CD14-positive monocyte (primary cell): ENCODE measurements around the gene SNX15. TPM values are rescaled to one million over a fixed set of nuclear protein-coding genes. Genes with fewer than 3 reads are reported as not detected.

Experiments used
- DNase-seq, 3 donors: peaks; one replicate each; pipeline ENCODE4 v3.0.0-alpha.2; 2011 to 2022
- H2AFZ ChIP-seq: 2 replicates; pipeline ENCODE4 v1.6.0; 2012; ENCODE audit warnings: mild to moderate bottlenecking, low read depth, low read length, inconsistent platforms; ENCODE audit not compliant: insufficient read depth, poor library complexity, severe bottlenecking
- H3K27ac ChIP-seq, 2 donors: 1 replicate in 1 of 2; 2 replicates in 1 of 2; pipeline ENCODE4 v1.5.1; 2012 to 2013; ENCODE audit warnings: low read length in 2 of 2, control low read depth in 1 of 2, inconsistent platforms in 1 of 2, low read depth in 1 of 2, mild to moderate bottlenecking in 1 of 2
- H3K27me3 ChIP-seq, 2 donors: one replicate each; pipeline versions ENCODE4 v1.6.0 to v1.6.1; 2011 to 2013; ENCODE audit warnings: low read length in 2 of 2; ENCODE audit not compliant: control insufficient read depth in 2 of 2, insufficient read depth in 2 of 2
- H3K36me3 ChIP-seq, 2 donors: replicated peaks in 1 of 2; 1 replicate in 1 of 2; 2 replicates in 1 of 2; pipeline versions ENCODE4 v1.5.1 to v1.6.1; 2012 to 2013; ENCODE audit warnings: low read length in 2 of 2, control low read depth in 1 of 2, inconsistent platforms in 1 of 2, mild to moderate bottlenecking in 1 of 2; ENCODE audit not compliant: insufficient read depth in 2 of 2, control insufficient read depth in 1 of 2
- H3K4me1 ChIP-seq, 2 donors: 1 replicate in 1 of 2; 2 replicates in 1 of 2; pipeline versions ENCODE4 v1.5.1 to v1.6.1; 2012 to 2013; ENCODE audit warnings: low read length in 2 of 2, control low read depth in 1 of 2, inconsistent platforms in 1 of 2, mild to moderate bottlenecking in 1 of 2, moderate library complexity in 1 of 2; ENCODE audit not compliant: insufficient read depth in 2 of 2, control insufficient read depth in 1 of 2
- H3K4me2 ChIP-seq: replicated peaks from 2 replicates; pipeline ENCODE3; 2012; ENCODE audit warnings: low read length, moderate library complexity, mild to moderate bottlenecking; ENCODE audit not compliant: poor library complexity, severe bottlenecking; ENCODE audit errors: extremely low read depth
- H3K4me3 ChIP-seq, 3 experiments: fragments of 200-600 bp in 1 of 3; sonication (generic) in 1 of 3; replicated peaks in 1 of 3; 1 replicate in 2 of 3; 2 replicates in 1 of 3; pipeline ENCODE4 v1.5.1; 2011 to 2013; ENCODE audit warnings: low read length in 3 of 3, mild to moderate bottlenecking in 3 of 3, control low read depth in 2 of 3, low read depth in 2 of 3, inconsistent platforms in 1 of 3, moderate library complexity in 1 of 3
- H3K79me2 ChIP-seq: 2 replicates; pipeline ENCODE4 v1.6.0; 2012; ENCODE audit warnings: mild to moderate bottlenecking, control low read depth, inconsistent platforms, low read length, moderate library complexity; ENCODE audit not compliant: insufficient read depth
- H3K9ac ChIP-seq: 2 replicates; pipeline ENCODE4 v1.6.0; 2017; ENCODE audit warnings: low read length, mild to moderate bottlenecking; ENCODE audit not compliant: insufficient read depth, poor library complexity, severe bottlenecking
- H3K9me3 ChIP-seq, 2 donors: replicated peaks in 1 of 2; 1 replicate in 1 of 2; 2 replicates in 1 of 2; pipeline versions ENCODE4 v1.5.1 to v1.6.1; 2012 to 2013; ENCODE audit warnings: low read length in 2 of 2, control low read depth in 1 of 2; ENCODE audit not compliant: control insufficient read depth in 1 of 2, insufficient read depth in 1 of 2
- H4K20me1 ChIP-seq: 2 replicates; pipeline ENCODE4 v1.6.0; 2012; ENCODE audit warnings: mild to moderate bottlenecking, low read length, control low read depth, moderate library complexity; ENCODE audit not compliant: insufficient read depth
- H3K27ac Mint-ChIP-seq, 7 donors: one replicate each; pipeline ENCODE4 v1.8.0; 2020; ENCODE audit warnings: mild to moderate bottlenecking in 7 of 7, mixed read lengths in 7 of 7, moderate library complexity in 6 of 7, inconsistent platforms in 2 of 7
- H3K27me3 Mint-ChIP-seq, 3 donors: one replicate each; pipeline ENCODE4 v1.8.0; 2021 to 2022; ENCODE audit warnings: low read depth in 3 of 3, mild to moderate bottlenecking in 3 of 3, mixed read lengths in 3 of 3, moderate library complexity in 3 of 3, inconsistent platforms in 1 of 3
- H3K36me3 Mint-ChIP-seq, 2 donors: one replicate each; pipeline ENCODE4 v1.8.0; 2020; ENCODE audit warnings: mixed read lengths in 2 of 2, inconsistent platforms in 1 of 2, mild to moderate bottlenecking in 1 of 2
- H3K4me1 Mint-ChIP-seq: one replicate; pipeline ENCODE4 v1.8.0; 2020; ENCODE audit warnings: mild to moderate bottlenecking, mixed read lengths
- H3K4me3 Mint-ChIP-seq, 2 donors: one replicate each; pipeline ENCODE4 v1.8.0; 2020; ENCODE audit warnings: mild to moderate bottlenecking in 2 of 2, mixed read lengths in 2 of 2, moderate library complexity in 1 of 2
- H3K9me3 Mint-ChIP-seq, 7 donors: one replicate each; pipeline ENCODE4 v1.8.0; 2020 to 2022; ENCODE audit warnings: mixed read lengths in 7 of 7, mild to moderate bottlenecking in 6 of 7, moderate library complexity in 6 of 7, inconsistent platforms in 2 of 7
- WGBS: methylation state at CpG from one replicate; pipeline ENCODE4 v1.1.5; 2013; ENCODE audit warnings: missing lambda C conversion rate; ENCODE audit not compliant: insufficient coverage; 5-methylcytosine and 5-hydroxymethylcytosine counted together
- intact Hi-C, 2 donors: fragments of 100-400 bp; cut with micrococcal nuclease; formaldehyde crosslinking; loops; one replicate each; pipeline versions ENCODE4 v1.15.0 to v1.15.1; 2023
- polyA plus RNA-seq, 3 donors: library from polyadenylated mRNA; depleted of rRNA in 1 of 3; unstranded in 2 of 3; stranded (reverse) in 1 of 3; fragments of 300-500 nt in 2 of 3; fragments of >200 nt in 1 of 3; fragmentation: Illumina TruSeq in 2 of 3; gene quantifications; 1 replicate in 2 of 3; 2 replicates in 1 of 3; pipeline ENCODE4 v1.2.3, GENCODE V29; 2012 to 2021
- TF ChIP-seq, protein P1 (sequence below): fragments of 200-600 bp; IDR thresholded peaks from one replicate; pipeline ENCODE4 v1.8.0; 2022; ENCODE audit warnings: antibody characterized with exemption, mild to moderate bottlenecking

The SNX15 gene
- polyA plus RNA-seq, 3 donors: 16.2 to 26.7 (median 17.8) TPM

GRCh38 chr11:64990222-64990923 is 36.9 kb upstream of the SNX15 start:
- H4K20me1 ChIP-seq: no peaks in the 10 kb centered on the region
- H3K36me3 ChIP-seq: no peaks in the 10 kb centered on the region
- Mint-ChIP-seq H3K27ac (peak overlapping the region; percentile 79 to 91 (median 84)), H3K9me3 (peaks cover 0 to 2% (median 0%) of the 10 kb centered on the region in 7 donors), H3K4me3 (peak overlapping the region; percentile 75 to 91), H3K27me3 (peaks cover 2 to 5% (median 4%) of the 10 kb centered on the region in 3 donors), H3K4me1 (peaks cover 53% of the 10 kb centered on the region), H3K36me3 (peaks cover 21 to 32% of the 10 kb centered on the region in 2 donors)
- DNase-seq: peak; percentile 24 to 49 (median 40)
- intact Hi-C loops: no loop called here
- H2AFZ ChIP-seq: peak overlapping the region; percentile 41
- peak overlapping the region; percentile 69 for H3K4me2 ChIP-seq
- no peaks in the 10 kb centered on the region for H3K27me3 ChIP-seq
- TF ChIP-seq, protein P1, sequence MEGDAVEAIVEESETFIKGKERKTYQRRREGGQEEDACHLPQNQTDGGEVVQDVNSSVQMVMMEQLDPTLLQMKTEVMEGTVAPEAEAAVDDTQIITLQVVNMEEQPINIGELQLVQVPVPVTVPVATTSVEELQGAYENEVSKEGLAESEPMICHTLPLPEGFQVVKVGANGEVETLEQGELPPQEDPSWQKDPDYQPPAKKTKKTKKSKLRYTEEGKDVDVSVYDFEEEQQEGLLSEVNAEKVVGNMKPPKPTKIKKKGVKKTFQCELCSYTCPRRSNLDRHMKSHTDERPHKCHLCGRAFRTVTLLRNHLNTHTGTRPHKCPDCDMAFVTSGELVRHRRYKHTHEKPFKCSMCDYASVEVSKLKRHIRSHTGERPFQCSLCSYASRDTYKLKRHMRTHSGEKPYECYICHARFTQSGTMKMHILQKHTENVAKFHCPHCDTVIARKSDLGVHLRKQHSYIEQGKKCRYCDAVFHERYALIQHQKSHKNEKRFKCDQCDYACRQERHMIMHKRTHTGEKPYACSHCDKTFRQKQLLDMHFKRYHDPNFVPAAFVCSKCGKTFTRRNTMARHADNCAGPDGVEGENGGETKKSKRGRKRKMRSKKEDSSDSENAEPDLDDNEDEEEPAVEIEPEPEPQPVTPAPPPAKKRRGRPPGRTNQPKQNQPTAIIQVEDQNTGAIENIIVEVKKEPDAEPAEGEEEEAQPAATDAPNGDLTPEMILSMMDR: no peak
- 2% methylated on average over 8 of the region's 15 CpGs for WGBS
- H3K27ac ChIP-seq: peak overlapping the region; percentile 30 to 42
- peaks cover 45 to 48% of the 10 kb centered on the region in 2 donors for H3K4me1 ChIP-seq
- no peaks in the 10 kb centered on the region for H3K9me3 ChIP-seq
- no peak overlapping the region for H3K9ac ChIP-seq
- peak overlapping the region; percentile 17 to 71 (median 21) for H3K4me3 ChIP-seq
- H3K79me2 ChIP-seq: no peaks in the 10 kb centered on the region

- Histone ChIP-seq H3K4me2 (no peak overlapping the region), H4K20me1 (no peaks in the 10 kb centered on the region), H3K79me2 (no peaks in the 10 kb centered on the region), H3K4me1 (peaks cover 39 to 44% of the 10 kb centered on the region in 2 donors), H3K9ac (no peak overlapping the region), H3K27me3 (no peaks in the 10 kb centered on the region), H3K36me3 (no peaks in the 10 kb centered on the region), H3K9me3 (no peaks in the 10 kb centered on the region), H2AFZ (no peak overlapping the region), H3K4me3 (no peak overlapping the region), H3K27ac (no peak overlapping the region)
- peaks cover 56% of the 10 kb centered on the region for H3K4me1 Mint-ChIP-seq
- intact Hi-C loops: no loop called here
- H3K36me3 Mint-ChIP-seq: peaks cover 14 to 23% of the 10 kb centered on the region in 2 donors
- no peak overlapping the region for H3K27ac Mint-ChIP-seq
- DNase-seq: no peak
- TF ChIP-seq, protein P1: no peak
- H3K27me3 Mint-ChIP-seq: peaks cover 2 to 9% (median 3%) of the 10 kb centered on the region in 3 donors
- no peak overlapping the region for H3K4me3 Mint-ChIP-seq
- no peaks in the 10 kb centered on the region for H3K9me3 Mint-ChIP-seq
- 95% methylated on average over 5 of the region's 7 CpGs for WGBS
Measured at GRCh38 chr11:64994318-64994717, 32.9 kb upstream of the SNX15 start.
